ENCODE data around the gene EIF3M.

GRCh38 chr11:32569313-32569881, 14.2 kb upstream of the EIF3M start:
- TF ChIP-seq CTCF (IDR thresholded peaks at IDR 0.05) (no peak), POLR2AphosphoS5 (IDR thresholded peaks at IDR 0.05; ENCODE audit: low read depth, low read length) (no peak), SIN3A (IDR thresholded peaks at IDR 0.05; ENCODE audit: borderline replicate concordance, low read depth, low read length) (no peak), FOXM1 (IDR thresholded peaks at IDR 0.05; ENCODE audit: low read depth) (no peak), GABPA (IDR thresholded peaks at IDR 0.05; ENCODE audit: low read depth) (no peak), YY1 (IDR thresholded peaks at IDR 0.05; ENCODE audit: low read depth) (no peak), RFX5 (IDR thresholded peaks at IDR 0.05; ENCODE audit: low read length) (no peak)

Measured in SK-N-SH (cell line).